Tibial artery (tissue), 4 donors: Measurements from ENCODE around the gene SMIM14.

ENCODE experiments used
- DNase-seq, 2 donors: peaks; one replicate each; pipeline ENCODE4 v3.0.0-alpha.2; 2019
- H3K27ac ChIP-seq, 2 donors: fragments of 200-600 bp; sonication (generic) in 1 of 2; 1 replicate in 1 of 2; 2 replicates in 1 of 2; pipeline ENCODE4 v1.5.1; 2018 to 2019; ENCODE audit warnings: mild to moderate bottlenecking in 1 of 2
- H3K27me3 ChIP-seq, 2 donors: fragments of 200-600 bp; sonication (generic) in 1 of 2; one replicate each; pipeline versions ENCODE4 v1.5.1 to v1.6.0; 2016 to 2019
- H3K36me3 ChIP-seq, 3 donors: fragments of 200-600 bp; sonication (generic) in 2 of 3; one replicate each; pipeline ENCODE4 v1.5.1; 2016 to 2019; ENCODE audit warnings: mild to moderate bottlenecking in 2 of 3
- H3K4me1 ChIP-seq, 4 donors: fragments of 200-600 bp; sonication (generic) in 2 of 4; 1 replicate in 3 of 4; 2 replicates in 1 of 4; pipeline ENCODE4 v1.5.1; 2016 to 2019
- H3K4me3 ChIP-seq, 2 donors: fragments of 200-600 bp; sonication (generic) in 1 of 2; 1 replicate in 1 of 2; 2 replicates in 1 of 2; pipeline ENCODE4 v1.5.1; 2018 to 2019; ENCODE audit warnings: mild to moderate bottlenecking in 2 of 2
- H3K9me3 ChIP-seq, 3 donors: fragments of 200-600 bp; sonication (generic) in 1 of 3; one replicate each; pipeline ENCODE4 v1.5.1; 2016 to 2019
- intact Hi-C: fragments of 100-400 bp; cut with DNase I; formaldehyde crosslinking; loops from one replicate; pipeline ENCODE4 v1.15.0; 2023; ENCODE audit warnings: low total_unique reads
- TF ChIP-seq, protein P1 (sequence below), 2 experiments: fragments of 200-600 bp in 1 of 2; fragments of 450-650 bp in 1 of 2; IDR thresholded peaks; one replicate each; pipeline ENCODE4 v1.5.1; 2017 to 2019; ENCODE audit warnings: antibody characterized with exemption in 2 of 2, mild to moderate bottlenecking in 1 of 2, moderate library complexity in 1 of 2

The SMIM14 gene

DNA sequence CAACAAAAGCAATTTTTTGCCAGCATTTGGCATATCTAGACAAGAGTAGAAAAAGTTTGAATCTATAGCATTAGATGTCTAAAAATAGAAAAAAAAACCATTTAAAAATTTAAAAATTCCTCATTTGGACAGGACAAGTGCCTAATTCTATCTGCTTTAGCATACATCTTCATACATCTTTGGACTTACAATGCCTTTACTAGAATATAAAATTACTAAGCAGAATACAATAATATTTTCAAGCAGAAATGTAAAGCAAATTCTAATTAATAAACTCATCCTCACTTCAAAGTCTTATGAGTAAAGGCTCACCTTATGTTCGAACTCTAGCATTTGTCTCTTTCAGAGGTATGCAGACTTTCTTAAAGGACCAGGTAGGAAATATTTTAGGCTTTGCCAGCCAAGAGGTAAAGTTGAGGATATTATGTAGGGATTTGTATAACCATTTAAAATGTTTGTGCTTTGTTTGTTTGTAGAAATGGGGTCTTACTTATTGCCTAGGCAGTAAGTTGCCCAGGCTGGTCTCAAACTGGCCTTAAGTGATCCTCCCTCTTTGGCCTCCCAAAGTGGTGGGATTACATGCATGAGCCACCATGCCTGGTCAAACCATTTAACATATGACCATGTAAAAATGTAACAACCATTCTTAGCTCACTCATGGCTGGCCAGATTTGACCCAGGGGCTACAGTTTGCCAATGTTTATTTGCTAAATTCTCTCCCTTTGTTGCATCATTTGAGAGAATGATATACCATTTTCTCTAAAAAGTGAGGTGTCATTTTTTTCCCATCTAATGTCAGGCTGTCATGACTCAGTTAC lies 140.5 kb downstream of the SMIM14 start:
- Histone ChIP-seq H3K4me1 (peaks cover 0 to 18% (median 2%) of the 10 kb centered on the region in 4 donors), H3K9me3 (no peaks in the 10 kb centered on the region), H3K27me3 (no peaks in the 10 kb centered on the region), H3K4me3 (no peak overlapping the region), H3K27ac (no peak overlapping the region), H3K36me3 (peaks cover 16 to 41% (median 31%) of the 10 kb centered on the region in 3 donors)
- intact Hi-C loops, result no loop called here
- no peak for DNase-seq
- TF ChIP-seq, protein P1, sequence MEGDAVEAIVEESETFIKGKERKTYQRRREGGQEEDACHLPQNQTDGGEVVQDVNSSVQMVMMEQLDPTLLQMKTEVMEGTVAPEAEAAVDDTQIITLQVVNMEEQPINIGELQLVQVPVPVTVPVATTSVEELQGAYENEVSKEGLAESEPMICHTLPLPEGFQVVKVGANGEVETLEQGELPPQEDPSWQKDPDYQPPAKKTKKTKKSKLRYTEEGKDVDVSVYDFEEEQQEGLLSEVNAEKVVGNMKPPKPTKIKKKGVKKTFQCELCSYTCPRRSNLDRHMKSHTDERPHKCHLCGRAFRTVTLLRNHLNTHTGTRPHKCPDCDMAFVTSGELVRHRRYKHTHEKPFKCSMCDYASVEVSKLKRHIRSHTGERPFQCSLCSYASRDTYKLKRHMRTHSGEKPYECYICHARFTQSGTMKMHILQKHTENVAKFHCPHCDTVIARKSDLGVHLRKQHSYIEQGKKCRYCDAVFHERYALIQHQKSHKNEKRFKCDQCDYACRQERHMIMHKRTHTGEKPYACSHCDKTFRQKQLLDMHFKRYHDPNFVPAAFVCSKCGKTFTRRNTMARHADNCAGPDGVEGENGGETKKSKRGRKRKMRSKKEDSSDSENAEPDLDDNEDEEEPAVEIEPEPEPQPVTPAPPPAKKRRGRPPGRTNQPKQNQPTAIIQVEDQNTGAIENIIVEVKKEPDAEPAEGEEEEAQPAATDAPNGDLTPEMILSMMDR (IDR thresholded peaks at IDR 0.05), result no peak
